ENCODE measurements around the gene CLDN19.
"Not testable (repeated sequence)": the region's sequence is repeated elsewhere in the genome, so short reads cannot be mapped to it uniquely, and the experiment has no call there.

Gene CLDN19

DNA sequence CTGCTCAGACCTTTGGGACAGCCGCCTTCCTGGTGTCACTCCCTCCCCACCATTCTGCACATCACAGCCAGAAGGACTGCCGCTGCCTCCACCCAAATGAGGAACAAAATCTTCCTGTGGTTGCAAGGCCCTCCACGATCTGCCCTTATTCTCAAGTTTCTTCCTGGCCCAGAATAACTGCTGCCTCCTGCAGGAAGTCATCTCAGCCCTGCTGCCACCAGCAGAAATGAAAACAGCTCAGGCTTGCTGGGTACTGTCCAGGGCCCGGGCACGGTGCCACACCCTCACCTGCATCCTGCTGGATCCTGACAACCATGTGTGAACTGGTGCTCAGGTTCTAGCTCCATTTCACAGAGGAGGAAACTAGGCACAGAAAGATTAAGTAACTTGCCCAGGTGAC is 2.8 kb downstream of the CLDN19 start:
- DNase-seq = no peak

DNA sequence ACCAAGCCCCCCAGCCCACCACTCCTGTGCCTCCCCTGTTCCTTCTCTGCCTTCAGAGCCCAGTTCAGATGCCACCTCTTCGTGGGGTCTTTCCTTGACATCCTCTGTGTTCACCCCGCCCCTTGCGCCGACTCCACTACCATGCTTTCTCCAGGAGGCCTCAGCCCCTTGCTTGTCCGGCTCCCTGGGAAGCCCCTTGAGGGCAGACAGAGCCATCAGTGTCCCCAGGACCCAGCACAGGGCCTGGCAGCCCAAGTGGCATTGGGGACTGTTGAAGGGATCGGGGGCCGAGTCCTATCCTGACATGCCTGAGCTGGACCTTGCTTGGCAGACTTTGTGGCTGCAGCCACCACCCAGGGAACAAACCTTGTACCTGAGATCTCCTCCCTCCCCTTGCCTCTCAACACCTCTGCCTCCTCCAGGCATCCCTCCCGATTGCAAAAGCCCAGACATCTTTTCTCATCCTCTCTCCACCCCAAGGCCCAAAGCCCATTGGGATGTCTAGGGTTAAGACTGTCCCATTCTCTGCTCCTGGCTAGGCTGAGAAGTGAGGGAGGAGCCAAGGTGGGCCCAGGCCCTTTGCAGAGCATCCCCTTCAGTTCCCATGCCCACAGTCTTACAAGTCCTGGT is 3.4 kb downstream of the CLDN19 start:
- no peak for DNase-seq

DNA sequence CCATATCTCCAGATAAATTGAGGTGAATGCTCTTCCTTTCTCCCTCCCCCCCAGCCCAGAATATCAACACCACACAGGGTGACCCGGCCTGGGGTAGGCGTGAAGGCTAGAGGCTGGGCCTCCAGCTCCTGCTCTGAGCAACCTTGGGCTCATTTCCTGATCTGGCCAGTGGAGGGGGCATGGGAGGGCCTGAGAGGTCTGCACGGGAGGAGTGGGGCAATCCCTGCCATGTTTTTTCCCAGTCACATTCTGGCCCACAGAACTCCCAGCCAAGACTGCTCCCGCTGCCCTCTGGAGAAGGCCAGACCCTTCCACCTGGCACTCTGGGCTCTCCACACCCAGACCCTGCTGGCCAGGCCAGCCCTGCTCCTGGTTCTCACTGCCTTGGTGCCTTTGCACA is 3.9 kb downstream of the CLDN19 start:
- DNase-seq = no peak

DNA sequence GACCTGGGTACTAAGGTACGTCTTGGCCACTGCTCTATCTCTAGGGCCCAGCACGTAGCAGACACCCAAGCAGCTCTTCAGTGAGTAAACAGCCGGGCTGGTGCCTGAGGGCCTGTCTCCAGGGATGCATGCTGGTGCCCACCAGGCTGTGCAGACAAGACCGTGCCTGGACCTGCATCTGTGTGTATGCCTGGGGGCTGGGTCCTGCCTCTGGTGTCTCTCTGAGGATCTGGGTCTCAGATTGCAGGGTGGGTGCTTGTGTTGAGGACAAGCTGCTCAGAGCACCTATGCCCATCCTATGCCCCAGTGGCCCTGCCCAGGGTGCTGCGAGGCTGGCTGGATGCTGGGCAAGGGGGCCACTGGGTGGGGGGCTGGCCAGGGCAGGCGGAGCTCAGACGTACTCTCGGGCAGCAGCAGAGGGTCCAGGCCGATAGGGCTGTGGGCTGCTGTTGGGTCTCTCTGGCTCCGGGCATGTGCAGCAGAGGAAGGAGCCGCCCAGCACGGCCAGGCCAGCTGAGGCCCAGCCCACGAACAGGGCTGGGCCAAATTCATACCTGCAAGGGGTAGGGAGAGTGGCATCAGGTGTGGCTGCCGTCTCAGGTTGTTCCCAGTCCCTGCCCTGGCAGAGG is 4.4 kb downstream of the CLDN19 start:
- no peak for DNase-seq

DNA sequence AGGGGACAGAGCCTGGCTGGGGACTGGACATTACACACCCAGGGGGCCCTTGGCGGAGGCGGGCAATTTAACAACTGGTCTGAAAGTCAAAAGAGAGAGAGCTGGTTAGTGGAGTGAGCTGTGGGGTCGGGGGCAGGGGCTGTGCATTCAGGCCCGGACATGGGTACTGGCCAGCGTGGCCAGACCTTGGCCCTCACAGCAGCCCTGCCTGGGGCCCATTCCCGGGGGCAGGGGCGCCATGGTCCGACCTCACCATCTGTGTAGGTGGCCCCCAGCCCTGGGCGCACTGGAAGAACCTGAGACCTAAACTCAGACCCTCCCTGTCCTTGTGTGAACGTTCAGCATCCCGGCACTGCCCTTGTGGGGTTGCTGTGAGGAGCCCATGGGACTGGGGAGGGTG is 5.0 kb downstream of the CLDN19 start:
- no peak for DNase-seq

DNA sequence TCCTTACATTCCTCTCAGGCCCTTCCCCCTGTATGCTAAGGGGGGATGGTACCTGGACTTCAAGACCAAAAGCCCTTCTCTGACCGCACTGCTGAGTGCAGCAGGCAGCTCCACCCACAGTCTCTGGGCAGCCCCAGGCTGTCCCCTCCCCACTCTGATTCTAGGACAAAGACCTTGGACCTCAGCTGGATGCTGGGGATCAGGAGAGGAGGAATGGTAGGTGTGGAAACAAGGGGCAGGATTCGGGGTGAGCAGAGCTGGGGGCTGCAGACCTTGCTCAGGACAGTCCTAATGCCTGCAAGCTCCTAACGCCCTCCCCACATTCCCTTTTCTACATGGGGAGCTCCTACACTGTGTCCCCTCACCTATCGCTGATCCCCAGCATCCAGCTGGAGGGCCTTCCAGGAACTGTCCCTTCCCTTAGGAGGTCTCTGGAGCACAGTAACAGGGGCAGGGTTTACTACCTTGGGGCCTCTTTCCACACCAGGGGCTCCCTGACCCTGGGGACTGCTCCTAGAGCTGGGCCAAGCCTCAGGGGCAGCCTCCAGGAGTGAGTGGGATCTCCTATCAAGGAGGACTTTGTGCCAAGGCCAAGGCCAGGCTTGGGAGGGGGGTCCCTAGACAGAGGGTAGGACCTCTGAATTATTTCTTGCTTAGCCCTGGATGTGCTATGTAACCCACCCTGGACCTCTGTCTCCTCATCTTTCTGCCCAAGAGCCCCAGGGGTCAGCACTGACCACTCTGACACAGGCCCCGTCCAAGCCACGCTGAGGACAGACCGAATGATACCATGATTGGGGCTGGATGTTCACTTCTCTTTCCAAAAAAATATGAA is 5.6 kb downstream of the CLDN19 start:
- DNase-seq = no peak

DNA sequence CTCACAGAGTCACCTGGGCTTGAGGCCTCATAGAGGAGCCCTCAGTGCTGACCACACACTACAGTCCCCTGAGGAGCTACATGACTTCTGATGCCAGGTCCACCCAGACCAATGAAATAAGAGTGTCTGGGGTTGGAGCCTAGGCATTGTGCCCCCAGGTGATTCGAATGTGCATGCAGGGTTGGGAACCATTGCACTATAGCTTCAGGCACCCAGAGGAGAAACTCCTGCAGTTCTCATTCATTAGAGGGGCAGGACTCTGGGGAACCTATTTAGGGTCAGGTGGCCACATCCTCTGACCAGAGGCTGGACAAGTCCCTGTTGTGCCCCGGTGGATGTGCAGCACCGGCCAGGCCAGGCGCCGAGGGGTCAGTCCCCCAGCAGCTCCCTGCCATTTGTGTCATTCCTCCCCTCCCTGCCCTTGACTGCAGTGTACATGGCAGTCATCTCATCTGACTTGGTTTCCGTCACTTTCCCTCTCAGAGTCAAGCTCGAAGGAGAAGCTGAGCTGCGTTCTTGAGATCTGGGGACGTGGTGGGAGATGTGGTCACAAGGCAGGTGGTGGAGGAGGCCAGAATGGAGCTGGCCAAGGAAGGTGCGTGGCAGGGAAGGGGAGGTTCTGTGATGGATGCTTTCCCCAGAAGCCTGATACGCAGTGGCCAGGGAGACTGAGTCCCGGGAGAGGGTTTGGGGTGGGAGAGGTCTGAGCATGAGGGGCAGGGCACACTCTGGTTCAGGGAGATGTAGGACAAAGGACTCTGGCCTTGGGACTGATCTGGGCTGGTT is 6.4 kb downstream of the CLDN19 start:
- no peak for DNase-seq

DNA sequence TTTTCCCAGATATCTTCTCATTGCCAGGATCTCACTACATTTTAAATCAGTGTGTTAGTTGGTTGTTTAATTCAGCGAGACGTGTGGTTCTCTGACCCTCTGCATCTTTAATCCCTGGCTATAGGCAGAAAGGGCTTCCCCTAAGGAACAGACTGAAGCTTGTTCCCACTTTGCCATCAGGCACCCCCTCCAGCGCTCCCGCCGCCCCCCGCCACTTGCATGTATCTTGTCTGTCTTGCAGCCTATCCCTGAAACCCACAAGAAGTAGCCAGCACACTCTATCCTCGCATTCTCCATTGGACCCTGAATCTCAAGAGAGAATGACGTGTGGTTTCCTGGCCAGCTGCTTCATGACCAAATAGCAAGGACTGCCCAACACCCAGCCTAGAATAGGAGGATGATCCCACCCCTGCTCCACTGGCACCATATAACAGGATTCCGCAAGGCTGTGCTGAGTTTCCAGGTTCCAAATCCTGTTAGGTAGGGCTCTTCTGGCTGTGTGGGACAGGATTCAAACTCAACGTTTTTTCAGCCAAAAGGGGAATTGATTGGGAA is 7.8 kb downstream of the CLDN19 start:
- DNase-seq = no peak

DNA sequence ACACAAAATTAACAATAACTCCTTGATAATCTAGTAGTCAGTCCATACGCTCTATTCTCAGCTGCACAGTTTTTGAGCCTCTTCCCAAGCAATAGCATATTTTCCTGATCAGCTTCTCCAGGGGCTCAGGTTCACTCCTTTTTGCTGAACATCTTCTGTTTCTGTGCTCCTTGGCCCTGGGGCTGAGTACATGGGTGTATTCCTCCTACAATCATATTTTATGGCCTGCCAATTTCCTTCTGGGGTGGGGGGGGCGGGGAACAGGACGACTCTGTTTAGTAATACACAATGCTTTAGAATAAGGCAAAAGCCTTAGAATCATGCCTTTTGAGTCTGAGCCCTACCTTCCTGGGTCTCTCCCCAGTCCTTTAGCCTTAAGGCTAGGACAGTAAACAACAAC is 8.5 kb downstream of the CLDN19 start:
- no peak for DNase-seq

DNA sequence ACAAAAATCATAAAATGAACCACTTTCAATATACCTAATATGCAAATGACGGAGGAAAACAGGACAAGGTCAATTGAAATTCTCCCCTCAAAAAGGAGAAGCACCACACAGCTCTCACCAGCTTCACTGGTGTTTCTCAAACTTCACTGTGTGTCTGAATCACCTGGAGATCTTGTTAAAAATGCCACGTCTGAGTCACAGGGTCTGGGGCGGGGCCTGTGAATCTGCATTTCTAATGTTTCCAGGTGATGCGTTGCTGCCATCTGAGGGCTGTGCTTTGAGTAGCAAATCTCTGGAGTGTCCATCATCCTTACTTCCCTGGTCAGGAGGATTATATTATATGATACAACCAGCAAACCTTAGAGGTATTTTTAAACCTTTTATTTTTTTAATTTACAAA is 9.0 kb downstream of the CLDN19 start:
- no peak for DNase-seq

DNA sequence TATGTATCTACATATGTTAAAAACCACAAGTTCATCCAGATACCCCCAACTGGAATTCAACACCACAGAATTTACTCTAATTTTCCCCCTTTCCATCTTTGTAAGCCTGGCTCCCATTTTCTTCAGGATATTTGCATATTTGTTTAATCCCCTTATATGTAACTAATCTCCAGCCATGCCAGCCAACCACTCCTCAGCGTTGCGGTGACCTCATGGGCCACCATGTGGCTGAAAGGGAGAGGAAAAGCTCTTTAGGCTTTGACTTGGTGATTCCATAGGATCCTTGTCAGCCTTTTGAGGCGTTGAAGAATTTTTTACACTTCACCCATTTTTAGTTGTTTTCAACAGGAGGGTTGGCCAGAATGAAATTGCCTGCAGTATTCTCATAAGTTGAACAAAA is 10.0 kb downstream of the CLDN19 start:
- DNase-seq = no peak

DNA sequence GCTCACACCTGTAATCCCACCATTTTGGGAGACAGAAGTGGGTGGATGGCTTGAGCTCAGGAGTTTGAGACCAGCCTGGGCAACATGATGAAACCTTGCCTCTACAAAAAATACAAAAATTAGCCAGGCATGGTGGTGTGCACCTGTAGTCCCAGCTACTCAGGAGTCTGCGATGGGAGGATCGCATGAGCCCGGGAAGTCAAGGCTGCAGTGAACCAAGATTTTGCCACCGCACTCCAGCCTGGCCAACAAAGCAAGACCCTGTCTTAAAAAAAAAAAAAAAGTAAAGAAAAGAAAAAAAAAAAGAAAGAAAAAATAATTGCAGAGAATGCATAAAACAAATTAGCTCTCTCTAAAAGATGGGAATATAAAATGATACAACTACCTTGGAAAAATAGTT is 14.2 kb downstream of the CLDN19 start:
- not testable (repeated sequence) for DNase-seq

DNA sequence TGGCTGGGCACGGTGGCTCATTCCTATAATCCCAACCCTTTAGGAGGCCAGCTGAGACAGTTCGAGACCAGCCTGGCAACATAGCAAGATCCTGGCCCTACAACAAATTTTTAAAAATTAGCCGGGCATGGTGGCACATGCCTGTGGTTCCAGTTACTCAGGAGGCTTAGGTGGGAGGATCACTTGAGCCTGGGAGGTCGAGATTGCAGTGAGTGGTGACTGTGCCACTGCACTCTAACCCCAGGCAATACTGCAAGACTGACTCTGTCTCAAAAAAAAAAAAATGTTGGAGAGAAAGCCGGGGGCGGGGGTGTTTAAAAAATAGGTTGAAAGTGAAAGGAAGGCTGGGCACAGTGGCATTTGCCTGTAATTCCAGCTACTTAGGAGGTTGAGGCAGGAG is 16.5 kb downstream of the CLDN19 start:
- DNase-seq = no peak

DNA sequence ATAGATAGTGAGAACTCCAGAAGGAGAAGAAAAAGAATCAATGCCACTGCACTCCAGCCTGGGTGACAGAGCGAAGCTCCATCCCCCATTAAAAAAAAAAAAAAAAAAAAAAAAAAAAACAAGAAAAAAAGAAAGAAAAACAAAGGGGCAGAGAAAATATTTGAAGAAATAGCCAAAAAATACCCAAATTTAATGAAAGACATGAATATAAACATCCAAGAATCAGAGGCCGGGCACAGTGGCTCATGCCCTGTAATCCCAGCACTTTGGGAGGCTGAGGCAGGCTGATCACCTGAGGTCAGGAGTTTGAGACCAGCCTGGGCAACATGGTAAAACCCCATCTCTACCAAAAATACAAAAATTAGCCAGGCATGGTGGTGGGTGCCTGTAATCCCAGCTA is 17.6 kb downstream of the CLDN19 start:
- DNase-seq = not testable (repeated sequence)

DNA sequence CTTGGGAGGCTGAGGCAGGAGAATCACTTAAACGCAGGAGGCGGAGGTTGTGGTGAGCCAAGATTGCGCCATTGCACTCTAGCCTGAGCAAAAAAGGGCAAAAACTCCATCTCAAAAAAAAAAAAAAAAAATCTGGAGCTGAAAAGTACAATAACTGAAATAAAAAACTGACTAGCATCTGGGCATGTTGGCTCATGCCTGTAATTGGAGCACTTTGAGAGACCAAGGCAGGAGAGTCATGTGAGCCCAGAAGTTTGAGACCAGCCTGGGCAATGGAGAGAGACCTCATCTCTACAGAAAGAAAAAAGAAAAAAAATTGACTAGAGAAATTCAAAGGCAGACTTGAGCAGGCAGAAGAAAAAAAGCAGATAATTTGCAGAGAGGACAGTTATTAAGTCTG is 18.1 kb downstream of the CLDN19 start:
- no peak for DNase-seq

DNA sequence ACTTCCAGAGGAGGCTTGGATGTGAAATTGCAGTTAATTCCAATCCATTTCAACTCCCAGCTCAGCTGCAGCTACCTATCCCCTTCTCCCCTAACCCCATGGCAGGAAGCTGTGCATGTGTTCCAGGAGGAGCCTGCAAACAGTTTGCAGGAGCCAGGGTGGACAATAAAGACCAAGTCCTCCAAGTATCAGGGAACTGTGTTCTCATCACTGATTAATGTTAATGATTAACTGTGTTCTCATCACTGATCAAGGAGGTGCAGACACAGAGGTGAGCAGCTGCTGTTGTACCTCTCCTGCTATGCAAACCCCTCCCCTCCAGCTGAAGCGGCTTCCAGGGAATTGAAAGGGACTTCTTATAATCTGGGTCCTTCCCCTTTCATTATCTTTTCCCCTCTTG is 19.2 kb downstream of the CLDN19 start:
- DNase-seq = no peak

DNA sequence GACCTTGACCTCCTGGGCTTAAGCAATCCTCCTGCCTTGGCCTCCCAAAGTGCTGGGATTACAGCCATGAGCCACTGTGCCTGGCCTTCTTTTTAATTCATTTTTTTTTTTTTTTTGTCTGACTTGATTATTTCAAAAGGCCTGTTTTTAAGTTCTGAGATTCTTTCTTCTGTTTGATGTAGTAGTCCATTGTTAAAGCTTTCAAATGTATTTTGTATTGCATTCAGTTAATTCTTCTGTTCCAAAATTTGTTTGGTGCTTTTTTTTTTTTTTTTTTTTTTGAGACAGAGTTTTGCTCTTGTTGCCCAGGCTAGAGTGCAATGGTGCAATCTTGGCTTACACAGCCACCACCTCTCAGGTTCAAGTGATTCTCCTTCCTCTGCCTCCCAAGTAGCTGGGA is 25.6 kb downstream of the CLDN19 start:
- not testable (repeated sequence) for DNase-seq

DNA sequence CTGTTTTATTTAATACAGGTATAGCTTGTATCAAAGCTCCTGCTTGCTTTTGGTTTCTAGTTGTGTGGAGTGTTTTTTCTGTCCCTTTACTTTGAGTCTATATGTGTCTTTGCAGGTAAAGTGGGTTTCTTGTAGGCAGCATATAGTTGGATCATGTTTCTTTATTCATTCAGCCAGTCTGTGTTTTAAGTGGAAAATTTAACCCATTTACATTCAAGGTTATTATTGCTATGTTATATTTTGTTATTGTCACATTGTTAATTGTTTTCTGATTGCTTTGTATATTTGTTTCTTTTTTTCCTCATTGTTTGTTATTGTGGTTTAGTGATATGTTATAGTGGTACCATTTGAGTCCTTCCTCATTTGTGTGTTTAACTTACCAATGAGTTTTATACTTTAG is 26.7 kb downstream of the CLDN19 start:
- no peak for DNase-seq

DNA sequence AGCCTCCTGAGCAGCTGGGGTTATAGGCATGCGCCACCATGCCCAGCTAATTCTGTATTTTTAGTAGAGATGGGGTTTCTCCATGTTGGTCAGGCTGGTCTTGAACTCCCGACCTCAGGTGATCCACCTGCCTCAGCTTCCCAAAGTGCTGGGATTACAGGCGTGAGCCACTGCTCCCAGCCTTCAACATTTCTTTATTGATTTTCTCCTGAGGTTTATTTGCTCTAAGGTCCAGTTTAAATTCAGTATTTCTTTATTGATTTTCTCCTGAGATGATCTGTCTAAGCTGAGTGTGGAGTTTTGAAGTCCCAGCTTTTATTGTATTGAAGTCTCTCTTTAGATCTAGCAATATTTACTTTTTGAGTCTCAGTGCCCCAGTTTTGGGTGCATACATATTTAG is 27.2 kb downstream of the CLDN19 start:
- DNase-seq = not testable (repeated sequence)

DNA sequence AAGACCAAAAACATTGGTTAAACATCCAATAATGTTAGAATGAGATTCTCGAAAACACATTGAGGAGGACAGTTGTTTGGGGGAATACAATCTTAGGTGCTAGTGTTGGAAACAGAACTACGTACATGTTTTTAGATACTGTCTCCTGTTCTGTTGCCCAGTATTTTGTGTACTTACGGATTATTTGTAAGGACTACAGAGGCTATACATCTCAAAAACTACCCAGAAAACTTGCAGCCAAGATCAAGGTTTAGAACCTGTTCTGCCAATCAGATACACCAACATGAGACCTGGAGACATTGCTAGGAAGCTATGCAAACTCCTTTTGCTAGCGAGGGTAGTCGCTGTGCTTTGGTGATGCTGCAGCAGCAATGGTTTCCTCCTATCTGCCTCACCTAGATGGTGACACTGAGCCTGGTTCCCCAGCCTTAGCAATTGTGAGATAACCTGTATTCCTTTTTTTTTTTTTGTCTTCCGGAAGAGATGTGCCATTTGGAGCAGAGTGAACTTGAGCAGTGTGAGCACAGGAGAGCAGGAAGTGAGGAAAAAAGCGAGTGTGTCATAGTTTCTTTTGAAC is 36.1 kb downstream of the CLDN19 start:
- no peak for DNase-seq

DNA sequence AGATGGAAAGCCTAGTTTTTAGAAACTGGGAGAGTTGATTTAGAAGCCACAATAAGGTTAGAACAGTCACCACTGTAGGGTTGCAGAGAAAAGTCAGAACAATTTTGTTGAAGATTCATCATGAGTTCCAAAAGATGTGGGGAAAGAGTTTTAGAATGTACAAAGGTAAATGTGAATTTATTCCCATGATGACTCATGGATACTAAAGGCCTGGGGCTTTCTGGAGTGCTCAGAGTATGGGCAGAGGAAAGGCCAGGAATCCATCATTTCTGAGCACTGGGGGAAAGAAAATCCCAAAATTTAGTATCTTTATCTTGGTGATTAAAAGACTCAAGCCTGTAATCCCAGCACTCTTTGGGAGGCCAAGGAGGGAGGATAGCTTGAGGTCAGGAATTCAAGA is 40.0 kb downstream of the CLDN19 start:
- no peak for DNase-seq

DNA sequence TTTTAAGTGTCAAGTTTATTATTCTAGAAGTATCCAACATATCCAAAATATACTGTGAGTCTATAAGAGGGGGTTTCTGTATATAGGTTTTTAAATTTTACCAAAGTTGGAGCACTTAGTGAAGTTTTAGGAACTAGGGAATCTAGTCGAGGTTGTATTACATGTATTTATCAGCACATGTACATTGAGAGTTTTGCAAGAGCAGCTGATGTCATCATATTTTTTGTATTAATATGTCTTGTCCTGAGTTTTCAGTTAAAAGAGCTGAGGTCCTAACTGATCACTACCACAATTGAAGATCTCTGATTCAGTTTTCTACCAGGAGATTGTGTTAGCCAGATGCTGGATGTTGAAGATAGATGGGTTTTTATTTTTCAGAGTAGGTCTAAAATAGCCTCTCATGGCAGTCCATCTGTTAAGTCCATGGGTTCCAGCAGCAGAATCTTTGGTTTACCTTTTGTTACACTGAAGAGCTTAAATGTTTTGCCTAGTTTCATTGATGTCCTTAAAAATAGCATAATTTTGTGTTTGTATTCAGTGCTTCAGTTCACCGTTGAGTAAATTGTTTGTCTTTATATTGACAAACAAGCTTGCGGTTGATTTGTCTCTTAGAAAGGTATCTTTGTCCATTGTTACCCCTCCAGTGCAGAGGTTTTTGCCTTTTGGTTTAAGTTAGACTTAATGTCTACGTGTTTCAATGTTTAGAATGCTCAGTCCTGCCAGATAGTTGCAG is 41.8 kb downstream of the CLDN19 start:
- no peak for DNase-seq
